K562 (cell line): ENCODE data around the gene FAM167B. TPM values are rescaled to one million over a fixed set of nuclear protein-coding genes. Genes with fewer than 3 reads are reported as not detected.

Experiments used
- ATAC-seq: fragments of 200-7000 bp; cut with Tn5 transposase; 3 replicates; pipeline ENCODE4 v1.9.1; 2020; ENCODE audit warnings: moderate library complexity
- BruUV-seq: library from RNA; stranded (reverse); fragments of 400-500 nt; replicated peaks from 2 replicates; lab custom pipeline; 2021; lab: Mats Ljungman, UMichigan
- CTCF ChIA-PET: fragments of 300-600 bp; formaldehyde crosslinking; extraction: SDS; loops from one replicate; lab custom pipeline; 2021; ENCODE audit warnings: low intra/inter-chr PET ratio; lab: Yijun Ruan, JAX
- POLR2A ChIA-PET: fragments of 300-600, 350-650 bp; sonication (Branson Sonifier 250); formaldehyde crosslinking; extraction: SDS; loops from one replicate; lab custom pipeline; 2021; ENCODE audit warnings: antibody characterized with exemption, inconsistent platforms; lab: Yijun Ruan, JAX
- DNase-seq, 4 experiments: peaks; one replicate each; pipeline versions ENCODE4 v3.0.0 to v3.0.0-alpha.2; 2011 to 2018; ENCODE audit warnings: low spot score in 3 of 4, mixed read lengths in 3 of 4; ENCODE audit errors: extremely low read depth in 1 of 4
- FAIRE-seq: peaks from 2 replicates; lab custom pipeline; 2011; peaks lifted over from hg19 to GRCh38; lab: Jason Lieb, UNC
- H2AFZ ChIP-seq: 2 replicates; pipeline ENCODE4 v1.6.0; 2011; ENCODE audit warnings: low read depth, low read length, control low read depth, inconsistent platforms
- H3K27ac ChIP-seq: fragments of 200-600 bp; 3 replicates; pipeline ENCODE4 v1.8.0; 2011; ENCODE audit warnings: low read depth, mild to moderate bottlenecking, control low read depth, inconsistent platforms, low read length, moderate library complexity, mixed read lengths; ENCODE audit errors: extremely low read depth
- H3K27me3 ChIP-seq, 2 experiments: fragments of 300-600 bp in 1 of 2; 2 replicates in 1 of 2; 3 replicates in 1 of 2; pipeline versions ENCODE4 v1.6.0 to v1.8.0; 2011; ENCODE audit warnings: inconsistent platforms in 2 of 2, low read length in 2 of 2, mild to moderate bottlenecking in 1 of 2, mixed read lengths in 1 of 2, moderate library complexity in 1 of 2; ENCODE audit not compliant: control insufficient read depth in 2 of 2, insufficient read depth in 2 of 2
- H3K36me3 ChIP-seq: fragments of 300-600 bp; 3 replicates; pipeline ENCODE4 v1.8.0; 2011; ENCODE audit warnings: mild to moderate bottlenecking, low read length, inconsistent platforms; ENCODE audit not compliant: control insufficient read depth, insufficient read depth
- H3K4me1 ChIP-seq, 2 experiments: fragments of 200-600 bp in 1 of 2; replicated peaks in 1 of 2; 2 replicates in 1 of 2; 3 replicates in 1 of 2; pipeline versions ENCODE4 v1.5.1 to v1.8.0; 2011; ENCODE audit warnings: inconsistent platforms in 2 of 2, low read length in 2 of 2, mild to moderate bottlenecking in 1 of 2, mixed read lengths in 1 of 2, moderate library complexity in 1 of 2; ENCODE audit not compliant: control insufficient read depth in 2 of 2, insufficient read depth in 2 of 2
- H3K4me2 ChIP-seq: 2 replicates; pipeline ENCODE4 v1.6.1; 2011; ENCODE audit warnings: low read length, control low read depth, inconsistent platforms, mixed read lengths; ENCODE audit not compliant: insufficient read depth
- H3K4me3 ChIP-seq: fragments of 200-600 bp; sonication (generic), shearing (Covaris generic); 2 replicates; pipeline ENCODE4 v1.5.1; 2016; ENCODE audit warnings: control low read depth, inconsistent platforms
- H3K79me2 ChIP-seq: fragments of 200-600 bp; 3 replicates; pipeline ENCODE4 v1.8.0; 2011; ENCODE audit warnings: low read length, inconsistent platforms; ENCODE audit not compliant: control insufficient read depth, insufficient read depth
- H3K9ac ChIP-seq, 2 experiments: 2 replicates each; pipeline versions ENCODE4 v1.6.0 to v1.6.1; 2011; ENCODE audit warnings: low read depth in 2 of 2, low read length in 2 of 2, control low read depth in 1 of 2, inconsistent platforms in 1 of 2, mild to moderate bottlenecking in 1 of 2, mixed read lengths in 1 of 2; ENCODE audit not compliant: insufficient read depth in 1 of 2
- H3K9me1 ChIP-seq: one replicate; pipeline ENCODE4 v1.6.0; 2011; ENCODE audit warnings: inconsistent platforms, mild to moderate bottlenecking, low read length, moderate library complexity; ENCODE audit not compliant: control insufficient read depth, insufficient read depth
- H3K9me3 ChIP-seq: replicated peaks from 2 replicates; pipeline ENCODE4 v1.5.1; 2011; ENCODE audit warnings: low read depth, low read length, inconsistent platforms; ENCODE audit not compliant: control insufficient read depth, insufficient read depth
- H4K20me1 ChIP-seq: replicated peaks from 2 replicates; pipeline ENCODE4 v1.6.1; 2011; ENCODE audit warnings: low read length, inconsistent platforms, mixed read lengths; ENCODE audit not compliant: control insufficient read depth, insufficient read depth
- ARHGAP35 ChIP-seq: fragments of 450-650 bp; IDR thresholded peaks from 2 replicates; pipeline ENCODE4 v1.6.1; 2018; ENCODE audit not compliant: partially characterized antibody
- CCAR2 ChIP-seq: fragments of 200-400 bp; formaldehyde crosslinking; IDR thresholded peaks from 2 replicates; pipeline ENCODE4 v1.6.1; 2017; ENCODE audit warnings: mild to moderate bottlenecking, low read depth, low read length
- CSDE1 ChIP-seq, 2 experiments: fragments of 450-650 bp; IDR thresholded peaks; 2 replicates each; pipeline ENCODE4 v1.6.1; 2016; ENCODE audit warnings: mild to moderate bottlenecking in 1 of 2
- E2F3 ChIP-seq: fragments of 250-450 bp; sonication (Bioruptor Pico); IDR thresholded peaks from 2 replicates; pipeline ENCODE4 v1.4.0; 2020; ENCODE audit warnings: mild to moderate bottlenecking
- EZH2 ChIP-seq: IDR thresholded peaks from 2 replicates; pipeline ENCODE4 v1.6.1; 2012; ENCODE audit warnings: low read depth, mild to moderate bottlenecking, inconsistent platforms, low read length, borderline replicate concordance
- GABPA ChIP-seq: fragments of 200-800 bp; sonication (Bioruptor generic); conservative IDR thresholded peaks from 2 replicates; pipeline ENCODE4 v1.6.1; 2016; ENCODE audit warnings: low read depth, missing genetic modification characterization, missing compliant biosample characterization
- HDAC3 ChIP-seq: fragments of 450-650 bp; IDR thresholded peaks from 2 replicates; pipeline ENCODE4 v1.6.1; 2018; ENCODE audit warnings: borderline replicate concordance, mild to moderate bottlenecking, moderate library complexity; ENCODE audit not compliant: partially characterized antibody
- PATZ1 ChIP-seq: fragments of 250-450 bp; sonication (Bioruptor Pico); IDR thresholded peaks from 2 replicates; pipeline ENCODE4 v1.5.0; 2020; ENCODE audit warnings: mild to moderate bottlenecking, borderline replicate concordance
- RBFOX2 ChIP-seq: fragments of 200-400 bp; formaldehyde crosslinking; IDR thresholded peaks from 2 replicates; pipeline ENCODE4 v1.6.1; 2017; ENCODE audit warnings: low read depth, mild to moderate bottlenecking, low read length, moderate library complexity
- RBM17 ChIP-seq: fragments of 200-400 bp; formaldehyde crosslinking; IDR thresholded peaks from 2 replicates; pipeline ENCODE4 v1.6.1; 2017; ENCODE audit warnings: low read depth, mild to moderate bottlenecking, low read length, borderline replicate concordance
- RBM22 ChIP-seq: fragments of 200-400 bp; formaldehyde crosslinking; IDR thresholded peaks from 2 replicates; pipeline ENCODE4 v1.6.1; 2018; ENCODE audit warnings: low read length, low read depth; ENCODE audit not compliant: poor library complexity, severe bottlenecking
- VEZF1 ChIP-seq: fragments of 200-800 bp; sonication (Bioruptor generic); IDR thresholded peaks from 2 replicates; pipeline ENCODE4 v1.6.1; 2017; ENCODE audit warnings: missing genetic modification characterization, missing compliant biosample characterization
- ZBTB33 ChIP-seq: sonication (generic); formaldehyde crosslinking; IDR thresholded peaks from 2 replicates; pipeline ENCODE4 v1.8.1; 2023; ENCODE audit warnings: mild to moderate bottlenecking, missing genetic modification reagents
- ZNF282 ChIP-seq: sonication (generic); formaldehyde crosslinking; IDR thresholded peaks from 2 replicates; pipeline ENCODE4 v1.8.1; 2023; ENCODE audit warnings: missing genetic modification reagents
- ZNF408 ChIP-seq: fragments of 250-450 bp; sonication (Bioruptor Pico); IDR thresholded peaks from 2 replicates; pipeline ENCODE4 v1.4.0; 2020; ENCODE audit warnings: low read depth, mild to moderate bottlenecking, moderate library complexity
- ZNF699 ChIP-seq: fragments of 250-450 bp; sonication (Bioruptor Pico); IDR thresholded peaks from 2 replicates; pipeline ENCODE4 v1.8.0; 2021; ENCODE audit warnings: mild to moderate bottlenecking, moderate library complexity; ENCODE audit not compliant: insufficient replicate concordance
- WGBS: fragments of 100-300 bp; shearing (Covaris generic); methylation state at CpG from one replicate; pipeline ENCODE4 v1.1.6; 2016; ENCODE audit warnings: low coverage, mixed read lengths; ENCODE audit not compliant: insufficient coverage; ENCODE audit errors: missing lambda C conversion rate; 5-methylcytosine and 5-hydroxymethylcytosine counted together
- in situ Hi-C: fragments of 300-500 bp; cut with MboI; formaldehyde crosslinking; loops from 4 replicates; pipeline ENCODE4 v1.15.0; 2018; ENCODE audit warnings: inconsistent platforms, mixed read lengths
- intact Hi-C: fragments of 100-400 bp; cut with micrococcal nuclease; formaldehyde crosslinking; loops from 2 replicates; pipeline ENCODE4 v1.14.2; 2022
- polyA plus RNA-seq, 8 experiments: library from polyadenylated mRNA; depleted of rRNA in 4 of 8; stranded (reverse) in 5 of 8; unstranded in 3 of 8; fragments of >200 nt; fragmentation: Nextera tagmentation in 2 of 8; fragmentation: Illumina TruSeq in 1 of 8; extraction: Ambion mirVana in 2 of 8; extraction: Trizol in 1 of 8; gene quantifications; 2 replicates each; pipeline versions ENCODE4 v1.2.1 to v1.2.3, GENCODE V29; 2011 to 2014; ENCODE audit warnings: inconsistent platforms in 1 of 8, missing spikeins in 1 of 8
- total RNA-seq, 7 experiments: library from RNA; depleted of rRNA in 6 of 7; stranded (reverse); fragments of >200 nt in 6 of 7; fragmentation: Illumina TruSeq in 2 of 7; extraction: Trizol in 2 of 7; gene quantifications; 2 replicates each; pipeline versions ENCODE4 v1.2.1 to v1.2.3, GENCODE V29; 2011 to 2021; ENCODE audit warnings: low replicate concordance in 1 of 7

Gene FAM167B
- total and polyA plus RNA-seq, 9 of the 15 experiments (the other 6 are each of a cell fraction or from before 2014, with no cell fraction given), result not detected

GRCh38 chr1:32272557-32273390 is 25.8 kb downstream of the FAM167B start:
- no peaks in the 10 kb centered on the region for H4K20me1 ChIP-seq
- 0 out of 2 replicates have a peak overlapping the region, but pooled peaks have one; percentile 7 for H2AFZ ChIP-seq
- peak in 2 of 4 experiments; percentile 49 for DNase-seq
- FAIRE-seq, result peak; percentile 32
- no peak for ATAC-seq
- no peak overlapping the region for H3K4me3 ChIP-seq
- no peak overlapping the region for H3K27ac ChIP-seq
- H3K9me3 ChIP-seq, result no peaks in the 10 kb centered on the region
- no TSS peak for BruUV-seq
- H3K36me3 ChIP-seq, result no peaks in the 10 kb centered on the region
- intact Hi-C loops (no loop called here), in situ Hi-C loops (no loop called here)
- peaks cover 8 to 34% of the 10 kb centered on the region in 2 experiments; a peak in 4 of 5 replicates for H3K4me1 ChIP-seq
- POLR2A ChIA-PET, result no interaction called here
- no peak overlapping the region; a peak in 1 of 4 replicates for H3K9ac ChIP-seq
- no peaks in the 10 kb centered on the region for H3K9me1 ChIP-seq
- no peak overlapping the region for H3K4me2 ChIP-seq
- H3K79me2 ChIP-seq, result no peaks in the 10 kb centered on the region
- CTCF ChIA-PET, result no interaction called here
- 33% methylated on average over 7 of the region's 7 CpGs for WGBS
- peaks cover 0 to 13% of the 10 kb centered on the region in 2 experiments; a peak in 2 of 5 replicates for H3K27me3 ChIP-seq
- TF ChIP-seq EZH2 (no peak), ZNF282 (CRISPR knock-in tag) (no peak), RBM22 (no peak), CSDE1 (IDR thresholded peaks at IDR 0.05) (no peak), PATZ1 (CRISPR knock-in tag) (no peak), VEZF1 (CRISPR knock-in tag) (peak; percentile 17; the same call in 1 of the 2 replicates), HDAC3 (no peak), ZNF408 (no peak), ARHGAP35 (no peak), GABPA (tag) (no peak), RBM17 (no peak), E2F3 (no peak), RBFOX2 (no peak), CCAR2 (no peak), ZNF699 (CRISPR knock-in tag) (no peak), ZBTB33 (CRISPR knock-in tag) (no peak)
